GM23248 (cell line): ENCODE data around the gene MMP11. TPM values are rescaled to one million over a fixed set of nuclear protein-coding genes. Genes with fewer than 3 reads are reported as not detected.
A peak's percentile ranks its signal among the peaks of the same experiment; 100 is the strongest.

ENCODE experiments used
- DNase-seq: peaks from one replicate; pipeline ENCODE4 v3.0.0-alpha.2; 2015
- H2AFZ ChIP-seq: fragments of 200-600 bp; sonication (generic); 2 replicates; pipeline ENCODE4 v1.6.1; 2016; ENCODE audit warnings: antibody characterized with exemption
- H3F3A ChIP-seq: fragments of 200-600 bp; sonication (generic); 2 replicates; pipeline ENCODE4 v1.6.1; 2016; ENCODE audit warnings: mild to moderate bottlenecking, antibody characterized with exemption, mixed run types; ENCODE audit not compliant: insufficient read depth
- H3K27ac ChIP-seq: fragments of 200-600 bp; sonication (generic); 2 replicates; pipeline ENCODE4 v1.5.1; 2016; ENCODE audit warnings: mild to moderate bottlenecking
- H3K27me3 ChIP-seq: fragments of 200-600 bp; sonication (generic); replicated peaks from 2 replicates; pipeline ENCODE4 v1.6.1; 2016; ENCODE audit warnings: mild to moderate bottlenecking; ENCODE audit not compliant: insufficient read depth
- H3K36me3 ChIP-seq: fragments of 200-600 bp; sonication (generic); 2 replicates; pipeline ENCODE4 v1.6.1; 2016; ENCODE audit warnings: low read depth, mild to moderate bottlenecking
- H3K4me1 ChIP-seq: fragments of 200-600 bp; sonication (generic); 2 replicates; pipeline ENCODE4 v1.6.1; 2016; ENCODE audit warnings: mild to moderate bottlenecking; ENCODE audit not compliant: insufficient read depth
- H3K4me2 ChIP-seq: fragments of 200-600 bp; sonication (generic); one replicate; pipeline ENCODE4 v1.6.1; 2016; ENCODE audit warnings: mild to moderate bottlenecking; ENCODE audit not compliant: unreplicated experiment
- H3K4me3 ChIP-seq: fragments of 200-600 bp; sonication (generic); 2 replicates; pipeline ENCODE4 v1.5.1; 2016; ENCODE audit warnings: mild to moderate bottlenecking
- H3K79me2 ChIP-seq: fragments of 200-600 bp; sonication (generic); 2 replicates; pipeline ENCODE4 v1.6.1; 2016; ENCODE audit warnings: mild to moderate bottlenecking; ENCODE audit not compliant: insufficient read depth
- H3K9ac ChIP-seq: fragments of 200-600 bp; sonication (generic); 2 replicates; pipeline ENCODE4 v1.6.1; 2016; ENCODE audit warnings: mild to moderate bottlenecking
- H3K9me2 ChIP-seq: fragments of 200-600 bp; sonication (generic); 2 replicates; pipeline ENCODE4 v1.6.1; 2016; ENCODE audit warnings: mixed run types, mild to moderate bottlenecking, moderate library complexity; ENCODE audit not compliant: insufficient read depth
- H3K9me3 ChIP-seq: fragments of 200-600 bp; sonication (generic); one replicate; pipeline ENCODE4 v1.6.1; 2017; ENCODE audit warnings: low read depth
- H4K20me1 ChIP-seq: fragments of 200-600 bp; sonication (generic); 2 replicates; pipeline ENCODE4 v1.6.0; 2016; ENCODE audit not compliant: insufficient read depth
- EZH2 ChIP-seq: fragments of 200-600 bp; sonication (generic); IDR thresholded peaks from 2 replicates; pipeline ENCODE4 v1.6.1; 2018; ENCODE audit warnings: antibody characterized with exemption, mild to moderate bottlenecking; ENCODE audit not compliant: insufficient read depth, poor library complexity, severe bottlenecking
- EZH2phosphoT487 ChIP-seq: fragments of 200-600 bp; sonication (generic); IDR thresholded peaks from 2 replicates; pipeline ENCODE4 v1.6.1; 2018; ENCODE audit warnings: antibody characterized with exemption, moderate library complexity, mild to moderate bottlenecking, low read depth; ENCODE audit not compliant: insufficient read depth
- WGBS, 2 experiments: methylation state at CpG; one replicate each; pipeline ENCODE4 v1.1.6; 2015 to 2017; ENCODE audit warnings: low lambda C conversion rate in 2 of 2, low coverage in 1 of 2; ENCODE audit errors: missing lambda C conversion rate in 2 of 2; 5-methylcytosine and 5-hydroxymethylcytosine counted together
- in situ Hi-C: fragments of 300-500 bp; cut with MboI; formaldehyde crosslinking; loops from 2 replicates; pipeline ENCODE4 v1.15.0; 2020
- polyA plus RNA-seq: library from polyadenylated mRNA; unstranded; fragments of >200 nt; fragmentation: Nextera tagmentation; extraction: Ambion mirVana; gene quantifications from 2 replicates; pipeline ENCODE4 v1.2.1, GENCODE V29; 2016
- total RNA-seq: library from RNA; depleted of rRNA; stranded (reverse); fragments of >200 nt; shearing (Covaris generic); gene quantifications from 2 replicates; pipeline ENCODE4 v1.2.3, GENCODE V29; 2014

Gene MMP11
- total and polyA plus RNA-seq, 2 experiments from 2014 or later: 1.3 to 2.9 TPM

DNA sequence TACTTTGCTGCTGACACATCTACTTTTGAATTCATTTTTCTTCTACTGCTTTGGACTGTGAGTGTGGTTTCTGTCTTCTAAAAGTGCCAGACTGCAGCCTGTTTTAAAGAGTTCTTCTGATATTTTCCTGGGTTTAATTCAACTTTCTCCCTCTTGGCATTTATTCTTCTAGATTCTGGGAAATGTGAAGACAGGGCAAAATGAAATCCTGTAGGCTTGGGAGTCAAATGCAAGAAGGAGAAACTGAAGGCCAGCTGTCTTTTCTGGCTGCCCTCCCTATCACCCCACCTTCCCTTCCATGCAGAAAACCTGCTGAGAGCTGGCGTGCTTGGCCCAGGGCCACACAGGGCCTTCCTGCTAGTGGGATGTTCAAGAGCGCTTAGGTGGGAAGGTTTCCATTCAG is 29.3 kb upstream of the MMP11 start:
- Histone ChIP-seq H3F3A (no peaks in the 10 kb centered on the region), H3K79me2 (peaks cover 2% of the 10 kb centered on the region; the same call in 1 of the 2 replicates), H3K27ac (no peak overlapping the region), H3K27me3 (no peaks in the 10 kb centered on the region), H3K36me3 (no peaks in the 10 kb centered on the region), H3K4me2 (no peak overlapping the region), H3K9ac (no peak overlapping the region), H4K20me1 (no peaks in the 10 kb centered on the region), H3K9me3 (no peaks in the 10 kb centered on the region), H3K9me2 (no peaks in the 10 kb centered on the region), H2AFZ (no peak overlapping the region), H3K4me3 (no peak overlapping the region), H3K4me1 (no peaks in the 10 kb centered on the region)
- TF ChIP-seq EZH2: no peak
- no peak for DNase-seq
- in situ Hi-C loops: no loop called here
- WGBS, 2 experiments: 68 to 78% methylated on average over 2 of the region's 2 CpGs

DNA sequence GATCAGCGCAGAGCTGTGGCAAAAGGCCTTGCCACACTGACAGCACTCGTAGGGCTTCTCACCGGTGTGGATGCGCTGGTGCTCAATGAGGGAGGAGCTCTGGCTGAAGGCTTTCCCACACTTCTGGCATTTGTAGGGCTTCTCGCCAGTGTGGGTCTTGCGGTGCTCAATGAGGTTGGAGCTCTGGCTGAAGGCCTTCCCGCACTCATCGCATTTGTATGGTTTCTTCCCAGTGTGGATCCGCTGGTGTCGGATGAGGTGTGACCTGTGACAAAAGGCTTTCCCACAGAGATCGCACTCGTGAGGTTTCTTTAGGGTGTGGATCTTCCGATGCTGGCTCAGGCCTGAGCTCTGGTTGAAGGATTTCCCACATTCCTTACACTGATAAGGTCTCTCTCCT is 28.6 kb upstream of the MMP11 start:
- no peaks in the 10 kb centered on the region for H3K9me3 ChIP-seq
- H3K27ac ChIP-seq: no peak overlapping the region

DNA sequence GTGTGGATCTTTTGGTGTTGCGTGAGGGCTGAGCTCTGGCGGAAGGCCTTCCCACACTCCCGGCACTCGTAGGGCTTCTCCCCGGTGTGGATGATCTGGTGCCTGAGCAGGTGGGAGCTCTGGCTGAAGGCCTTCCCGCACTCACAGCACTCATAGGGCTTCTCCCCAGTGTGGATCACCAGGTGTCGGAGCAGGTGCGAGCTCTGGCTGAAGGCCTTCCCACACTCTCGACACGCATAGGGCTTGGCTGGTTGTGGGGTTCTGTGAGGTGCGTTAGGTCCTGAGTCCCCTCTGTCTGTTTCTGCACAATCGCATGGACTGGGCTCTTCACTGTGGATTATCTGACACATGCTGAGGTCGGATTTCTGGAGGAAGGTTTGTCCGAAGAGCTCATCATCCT is 28.2 kb upstream of the MMP11 start:
- H3K79me2 ChIP-seq: peaks cover 8% of the 10 kb centered on the region; the same call in 1 of the 2 replicates
- H3K27ac ChIP-seq: no peak overlapping the region
- H3K36me3 ChIP-seq: no peaks in the 10 kb centered on the region
- H3F3A ChIP-seq: no peaks in the 10 kb centered on the region
- H3K4me1 ChIP-seq: no peaks in the 10 kb centered on the region
- in situ Hi-C loops: no loop called here
- no peak overlapping the region for H3K4me3 ChIP-seq
- no peaks in the 10 kb centered on the region for H3K9me2 ChIP-seq
- no peak overlapping the region for H3K4me2 ChIP-seq
- no peaks in the 10 kb centered on the region for H3K9me3 ChIP-seq
- DNase-seq: no peak
- H3K27me3 ChIP-seq: no peaks in the 10 kb centered on the region
- H3K9ac ChIP-seq: no peak overlapping the region
- H2AFZ ChIP-seq: no peak overlapping the region
- TF ChIP-seq EZH2phosphoT487: no peak
- TF ChIP-seq EZH2: no peak
- WGBS, 2 experiments: 98 to 99% methylated on average over 14 of the region's 14 CpGs
- no peaks in the 10 kb centered on the region for H4K20me1 ChIP-seq

More for the DNA sequence above, 28.6 kb upstream of the MMP11 start:
- no peak for DNase-seq
- Histone ChIP-seq H3K9me2 (no peaks in the 10 kb centered on the region), H3K79me2 (peaks cover 7% of the 10 kb centered on the region; the same call in 1 of the 2 replicates), H3K9ac (no peak overlapping the region), H2AFZ (no peak overlapping the region), H3F3A (no peaks in the 10 kb centered on the region), H3K27me3 (no peaks in the 10 kb centered on the region), H3K4me1 (no peaks in the 10 kb centered on the region), H3K4me3 (no peak overlapping the region), H4K20me1 (no peaks in the 10 kb centered on the region), H3K4me2 (no peak overlapping the region), H3K36me3 (no peaks in the 10 kb centered on the region)
- in situ Hi-C loops: no loop called here
- TF ChIP-seq EZH2: no peak
- 93 to 94% methylated on average over 13 of the region's 13 CpGs for WGBS, 2 experiments

DNA sequence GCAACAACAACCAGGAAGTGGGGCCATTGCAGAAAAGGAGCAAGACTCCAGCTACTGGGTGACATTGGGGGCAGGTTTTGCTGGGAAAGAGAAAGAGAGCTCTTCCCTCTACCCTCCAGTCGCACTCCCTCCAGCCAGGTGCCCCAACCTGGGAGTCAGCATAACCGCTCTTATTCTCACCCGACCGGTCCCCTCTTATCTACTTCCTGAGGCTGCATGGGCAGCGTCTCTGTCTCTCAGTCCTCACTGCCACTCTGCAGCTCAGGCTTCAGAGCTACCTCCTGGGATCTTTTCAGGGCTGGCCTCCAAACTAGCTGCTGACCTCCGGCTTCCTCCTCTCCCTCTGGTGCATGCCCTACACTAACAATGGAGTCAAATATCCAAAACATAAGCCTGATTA is 26.9 kb upstream of the MMP11 start:
- Histone ChIP-seq H3K27ac (no peak overlapping the region), H3K79me2 (peaks cover 19% of the 10 kb centered on the region), H3K4me3 (no peak overlapping the region), H3F3A (no peaks in the 10 kb centered on the region), H3K4me1 (0 out of 2 replicates have a peak, but pooled peaks cover 7% of the 10 kb centered on the region), H3K9me2 (no peaks in the 10 kb centered on the region), H3K9ac (no peak overlapping the region), H2AFZ (no peak overlapping the region), H3K9me3 (no peaks in the 10 kb centered on the region), H3K27me3 (no peaks in the 10 kb centered on the region), H3K4me2 (no peak overlapping the region), H3K36me3 (no peaks in the 10 kb centered on the region), H4K20me1 (no peaks in the 10 kb centered on the region)
- 97 to 98% methylated on average over 6 of the region's 6 CpGs for WGBS, 2 experiments
- no peak for DNase-seq
- no peak for TF ChIP-seq EZH2
- TF ChIP-seq EZH2phosphoT487: no peak
- in situ Hi-C loops: no loop called here

DNA sequence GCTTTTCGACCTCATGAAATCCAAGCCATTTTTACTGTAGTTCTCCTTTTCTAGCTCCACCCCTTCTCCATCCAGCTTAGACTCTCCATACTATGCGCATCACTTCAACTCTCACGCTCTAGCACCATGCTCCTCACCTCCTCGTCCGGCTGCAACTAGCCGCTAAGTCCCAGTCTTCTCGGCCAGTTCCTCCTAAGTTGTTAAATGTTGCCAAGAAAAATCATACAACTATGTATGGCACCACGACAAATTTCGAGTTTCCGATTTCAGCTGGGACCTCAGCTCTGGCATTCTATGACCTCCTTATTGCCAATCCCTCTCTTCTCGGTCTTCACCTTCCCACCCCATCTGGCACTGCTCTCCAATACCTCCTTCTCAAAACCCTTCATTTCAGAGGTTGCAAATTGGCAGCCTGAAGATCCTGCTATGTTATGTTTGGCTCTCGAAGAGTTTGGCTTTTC is 22.8 kb upstream of the MMP11 start:
- H3K27ac ChIP-seq: no peak overlapping the region
- H3K27me3 ChIP-seq: no peaks in the 10 kb centered on the region
- peak overlapping the region; percentile 94 for H3K4me3 ChIP-seq
- peak; percentile 22 for DNase-seq
- 0 out of 2 replicates have a peak, but pooled peaks cover under 1% of the 10 kb centered on the region for H3F3A ChIP-seq
- H3K79me2 ChIP-seq: peaks cover 19% of the 10 kb centered on the region
- H3K4me2 ChIP-seq: peak overlapping the region; percentile 99
- H3K9me3 ChIP-seq: no peaks in the 10 kb centered on the region
- no peak overlapping the region; the same call in 1 of the 2 replicates for H3K9ac ChIP-seq
- no peaks in the 10 kb centered on the region for H3K36me3 ChIP-seq
- peak overlapping the region; percentile 89 for H2AFZ ChIP-seq
- H3K4me1 ChIP-seq: 0 out of 2 replicates have a peak, but pooled peaks cover 7% of the 10 kb centered on the region
- H4K20me1 ChIP-seq: no peaks in the 10 kb centered on the region
- 41 to 42% methylated on average over 12 of the region's 12 CpGs for WGBS, 2 experiments
- H3K9me2 ChIP-seq: no peaks in the 10 kb centered on the region
- TF ChIP-seq EZH2 (no peak), EZH2phosphoT487 (no peak)
- in situ Hi-C loops: no loop called here
